Measurements from ENCODE around the gene ZNF521.

Gene ZNF521

GRCh38 chr18:25126751-25127150 lies 225.2 kb downstream of the ZNF521 start:
- in situ Hi-C loops (cut with MboI; ENCODE audit: low pct_unique_long_range_greater_than_20kb, low sequenced_read_pairs, unreplicated experiment), result no loop called here
- TF ChIP-seq, protein P1, sequence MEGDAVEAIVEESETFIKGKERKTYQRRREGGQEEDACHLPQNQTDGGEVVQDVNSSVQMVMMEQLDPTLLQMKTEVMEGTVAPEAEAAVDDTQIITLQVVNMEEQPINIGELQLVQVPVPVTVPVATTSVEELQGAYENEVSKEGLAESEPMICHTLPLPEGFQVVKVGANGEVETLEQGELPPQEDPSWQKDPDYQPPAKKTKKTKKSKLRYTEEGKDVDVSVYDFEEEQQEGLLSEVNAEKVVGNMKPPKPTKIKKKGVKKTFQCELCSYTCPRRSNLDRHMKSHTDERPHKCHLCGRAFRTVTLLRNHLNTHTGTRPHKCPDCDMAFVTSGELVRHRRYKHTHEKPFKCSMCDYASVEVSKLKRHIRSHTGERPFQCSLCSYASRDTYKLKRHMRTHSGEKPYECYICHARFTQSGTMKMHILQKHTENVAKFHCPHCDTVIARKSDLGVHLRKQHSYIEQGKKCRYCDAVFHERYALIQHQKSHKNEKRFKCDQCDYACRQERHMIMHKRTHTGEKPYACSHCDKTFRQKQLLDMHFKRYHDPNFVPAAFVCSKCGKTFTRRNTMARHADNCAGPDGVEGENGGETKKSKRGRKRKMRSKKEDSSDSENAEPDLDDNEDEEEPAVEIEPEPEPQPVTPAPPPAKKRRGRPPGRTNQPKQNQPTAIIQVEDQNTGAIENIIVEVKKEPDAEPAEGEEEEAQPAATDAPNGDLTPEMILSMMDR (IDR thresholded peaks at IDR 0.05; ENCODE audit: extremely low read depth, insufficient read depth, missing control alignments), result no peak
- no peak for DNase-seq (ENCODE audit: low spot score)

DNA sequence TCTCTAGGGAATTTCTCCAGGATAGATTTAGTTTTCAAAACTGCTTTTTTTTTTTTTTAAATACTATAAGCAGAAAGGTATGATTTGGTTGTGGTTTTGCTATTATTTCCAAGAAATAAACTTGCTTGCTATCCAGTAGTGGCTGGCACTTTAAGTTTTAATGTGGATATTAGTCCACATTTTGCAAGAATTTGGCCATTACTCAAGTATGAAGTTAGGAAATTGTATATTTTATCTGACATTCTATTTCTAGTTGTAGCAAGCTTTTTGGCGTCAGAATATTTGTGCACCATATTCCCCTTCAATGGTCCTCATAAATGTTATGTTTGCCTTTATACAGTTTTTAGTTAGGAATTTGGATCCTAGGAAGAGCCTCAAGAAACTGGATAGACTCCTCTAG lies 226.3 kb downstream of the ZNF521 start:
- TF ChIP-seq, protein P1 (IDR thresholded peaks at IDR 0.05; ENCODE audit: extremely low read depth, insufficient read depth, missing control alignments), result no peak
- DNase-seq (ENCODE audit: low spot score), result no peak
- in situ Hi-C loops (cut with MboI; ENCODE audit: low pct_unique_long_range_greater_than_20kb, low sequenced_read_pairs, unreplicated experiment), result no loop called here

- DNase-seq (ENCODE audit: low spot score), result no peak
- in situ Hi-C loops (cut with MboI; ENCODE audit: low pct_unique_long_range_greater_than_20kb, low sequenced_read_pairs, unreplicated experiment), result no loop called here
- TF ChIP-seq, protein P1 (IDR thresholded peaks at IDR 0.05; ENCODE audit: extremely low read depth, insufficient read depth, missing control alignments), result no peak
Measured at GRCh38 chr18:25123438-25124232, 228.3 kb downstream of the ZNF521 start.

- no peak for DNase-seq (ENCODE audit: low spot score)
- in situ Hi-C loops (cut with MboI; ENCODE audit: low pct_unique_long_range_greater_than_20kb, low sequenced_read_pairs, unreplicated experiment), result no loop called here
- TF ChIP-seq, protein P1 (IDR thresholded peaks at IDR 0.05; ENCODE audit: extremely low read depth, insufficient read depth, missing control alignments), result peak; percentile 15
Measured at GRCh38 chr18:25121442-25121841, 230.5 kb downstream of the ZNF521 start.

- TF ChIP-seq, protein P1 (IDR thresholded peaks at IDR 0.05; ENCODE audit: extremely low read depth, insufficient read depth, missing control alignments), result no peak
- DNase-seq (ENCODE audit: low spot score), result no peak
- in situ Hi-C loops (cut with MboI; ENCODE audit: low pct_unique_long_range_greater_than_20kb, low sequenced_read_pairs, unreplicated experiment), result no loop called here
Measured at GRCh38 chr18:25113566-25113965, 238.4 kb downstream of the ZNF521 start.

GRCh38 chr18:25112821-25113434 lies 239.0 kb downstream of the ZNF521 start:
- in situ Hi-C loops (cut with MboI; ENCODE audit: low pct_unique_long_range_greater_than_20kb, low sequenced_read_pairs, unreplicated experiment), result no loop called here
- no peak for DNase-seq (ENCODE audit: low spot score)
- TF ChIP-seq, protein P1 (IDR thresholded peaks at IDR 0.05; ENCODE audit: extremely low read depth, insufficient read depth, missing control alignments), result no peak
